IMR-90 (cell line): ENCODE results near the gene SLC19A1. TPM values are rescaled to one million over a fixed set of nuclear protein-coding genes. Genes with fewer than 3 reads are reported as not detected.

ENCODE experiments used
- ATAC-seq: fragments of 200-7000 bp; cut with Tn5 transposase; 2 replicates; pipeline ENCODE4 v1.9.1; 2020; ENCODE audit warnings: low read depth, mild to moderate bottlenecking, moderate library complexity
- BruUV-seq: library from RNA; stranded (reverse); fragments of 400-500 nt; replicated peaks from 2 replicates; lab custom pipeline; 2021; lab: Mats Ljungman, UMichigan
- CTCF ChIA-PET: fragments of 300-600 bp; formaldehyde crosslinking; extraction: SDS; loops from one replicate; lab custom pipeline; 2021; ENCODE audit warnings: antibody characterized with exemption; lab: Yijun Ruan, JAX
- POLR2A ChIA-PET: fragments of 300-600 bp; sonication (Branson Sonifier 250); formaldehyde crosslinking; loops from one replicate; lab custom pipeline; 2022; ENCODE audit warnings: antibody characterized with exemption; ENCODE audit not compliant: unreplicated experiment; lab: Charles Lee
- DNase-seq: peaks from one replicate; pipeline ENCODE4 v3.0.0; 2013
- H2AFZ ChIP-seq: replicated peaks from 2 replicates; pipeline ENCODE3; 2013; ENCODE audit warnings: low read length, mild to moderate bottlenecking; ENCODE audit not compliant: poor library complexity
- H2AK5ac ChIP-seq: 2 replicates; pipeline ENCODE4 v1.6.1; 2013; ENCODE audit warnings: low read depth, low read length, inconsistent platforms
- H2AK9ac ChIP-seq: replicated peaks from 2 replicates; pipeline ENCODE3; 2013; ENCODE audit warnings: mild to moderate bottlenecking, low read depth, low read length, moderate library complexity; ENCODE audit not compliant: poor library complexity
- H2BK120ac ChIP-seq: 2 replicates; pipeline ENCODE4 v1.6.1; 2013; ENCODE audit warnings: low read depth, low read length, inconsistent platforms
- H2BK15ac ChIP-seq: 3 replicates; pipeline ENCODE4 v1.6.1; 2013; ENCODE audit warnings: low read depth, low read length, inconsistent platforms
- H2BK20ac ChIP-seq: 2 replicates; pipeline ENCODE4 v1.6.1; 2013; ENCODE audit warnings: low read depth, mild to moderate bottlenecking, inconsistent platforms, low read length, moderate library complexity
- H2BK5ac ChIP-seq: 2 replicates; pipeline ENCODE4 v1.6.1; 2013; ENCODE audit warnings: mild to moderate bottlenecking, low read depth, low read length, inconsistent platforms; ENCODE audit not compliant: poor library complexity, severe bottlenecking
- H3K14ac ChIP-seq: replicated peaks from 2 replicates; pipeline ENCODE4 v1.6.1; 2013; ENCODE audit warnings: low read depth, low read length, inconsistent platforms
- H3K18ac ChIP-seq: 2 replicates; pipeline ENCODE4 v1.6.1; 2013; ENCODE audit warnings: low read depth, low read length, control low read depth
- H3K23ac ChIP-seq: 2 replicates; pipeline ENCODE4 v1.6.1; 2013; ENCODE audit warnings: low read depth, low read length, inconsistent platforms
- H3K27ac ChIP-seq: 2 replicates; pipeline ENCODE4 v1.5.1; 2013; ENCODE audit warnings: mild to moderate bottlenecking, control low read depth, low read length; ENCODE audit not compliant: insufficient read depth
- H3K27me3 ChIP-seq: 2 replicates; pipeline ENCODE4 v1.6.1; 2013; ENCODE audit warnings: low read length; ENCODE audit not compliant: control insufficient read depth, insufficient read depth
- H3K36me3 ChIP-seq: 2 replicates; pipeline ENCODE4 v1.6.1; 2013; ENCODE audit warnings: low read length, mixed read lengths; ENCODE audit not compliant: control insufficient read depth, insufficient read depth
- H3K4ac ChIP-seq: 2 replicates; pipeline ENCODE4 v1.6.1; 2013; ENCODE audit warnings: low read depth, low read length, inconsistent platforms
- H3K4me1 ChIP-seq: 2 replicates; pipeline ENCODE4 v1.6.1; 2013; ENCODE audit warnings: low read length, mixed read lengths; ENCODE audit not compliant: control insufficient read depth, insufficient read depth
- H3K4me2 ChIP-seq: 2 replicates; pipeline ENCODE4 v1.6.1; 2013; ENCODE audit warnings: low read depth, mild to moderate bottlenecking, control low read depth, low read length, moderate library complexity
- H3K4me3 ChIP-seq: 2 replicates; pipeline ENCODE4 v1.5.1; 2013; ENCODE audit warnings: low read depth, mild to moderate bottlenecking, control low read depth, low read length, moderate library complexity; ENCODE audit not compliant: insufficient read depth
- H3K56ac ChIP-seq: 2 replicates; pipeline ENCODE4 v1.6.1; 2013; ENCODE audit warnings: low read length, inconsistent platforms; ENCODE audit not compliant: insufficient read depth; ENCODE audit errors: extremely low read depth
- H3K79me1 ChIP-seq, 2 experiments: 2 replicates each; pipeline ENCODE4 v1.6.1; 2013; ENCODE audit warnings: low read length in 2 of 2, inconsistent platforms in 1 of 2, low read depth in 1 of 2
- H3K9ac ChIP-seq: 2 replicates; pipeline ENCODE4 v1.6.1; 2013; ENCODE audit warnings: low read depth, low read length, control low read depth
- H3K9me1 ChIP-seq: 2 replicates; pipeline ENCODE4 v1.6.1; 2013; ENCODE audit warnings: low read length, inconsistent platforms; ENCODE audit not compliant: insufficient read depth
- H3K9me3 ChIP-seq: 2 replicates; pipeline ENCODE4 v1.6.1; 2013; ENCODE audit warnings: low read length; ENCODE audit not compliant: control insufficient read depth, insufficient read depth
- H4K20me1 ChIP-seq: 2 replicates; pipeline ENCODE4 v1.6.1; 2013; ENCODE audit warnings: low read length, inconsistent platforms; ENCODE audit not compliant: insufficient read depth
- H4K5ac ChIP-seq: 2 replicates; pipeline ENCODE4 v1.6.1; 2013; ENCODE audit warnings: mild to moderate bottlenecking, low read depth, low read length, control low read depth
- H4K8ac ChIP-seq, 2 experiments: 2 replicates each; pipeline ENCODE4 v1.6.1; 2013; ENCODE audit warnings: low read depth in 2 of 2, low read length in 2 of 2, control low read depth in 1 of 2, inconsistent platforms in 1 of 2
- H4K91ac ChIP-seq: 2 replicates; pipeline ENCODE4 v1.6.1; 2013; ENCODE audit warnings: low read depth, low read length, inconsistent platforms; ENCODE audit not compliant: insufficient read depth
- CEBPB ChIP-seq: IDR thresholded peaks from 2 replicates; pipeline ENCODE4 v1.6.1; 2012; ENCODE audit warnings: low read depth, low read length, improper control_type of control experiment
- CHD1 ChIP-seq: IDR thresholded peaks from 2 replicates; pipeline ENCODE4 v1.6.1; 2012; ENCODE audit warnings: low read depth, low read length, improper control_type of control experiment
- MAFK ChIP-seq: IDR thresholded peaks from 2 replicates; pipeline ENCODE4 v1.6.1; 2012; ENCODE audit warnings: low read depth, low read length, improper control_type of control experiment
- MAZ ChIP-seq: IDR thresholded peaks from 2 replicates; pipeline ENCODE4 v1.6.1; 2012; ENCODE audit warnings: low read depth, mild to moderate bottlenecking, low read length, improper control_type of control experiment, moderate library complexity, borderline replicate concordance
- MXI1 ChIP-seq: IDR thresholded peaks from 2 replicates; pipeline ENCODE4 v1.6.1; 2012; ENCODE audit warnings: low read depth, mild to moderate bottlenecking, low read length, moderate library complexity, borderline replicate concordance
- NFE2L2 ChIP-seq: fragments of 150-350 bp; IDR thresholded peaks from 2 replicates; pipeline ENCODE4 v1.6.1; 2016; ENCODE audit warnings: low read depth, mild to moderate bottlenecking, low read length
- RAD21 ChIP-seq: IDR thresholded peaks from 2 replicates; pipeline ENCODE4 v1.6.1; 2012; ENCODE audit warnings: low read length, improper control_type of control experiment
- RCOR1 ChIP-seq: IDR thresholded peaks from 2 replicates; pipeline ENCODE4 v1.6.1; 2012; ENCODE audit warnings: mild to moderate bottlenecking, low read length, improper control_type of control experiment; ENCODE audit not compliant: insufficient replicate concordance
- RFX5 ChIP-seq: IDR thresholded peaks from 2 replicates; pipeline ENCODE4 v1.8.0; 2012; ENCODE audit warnings: low read depth, mild to moderate bottlenecking, low read length, moderate library complexity
- SMC3 ChIP-seq: fragments of 150-350 bp; IDR thresholded peaks from 2 replicates; pipeline ENCODE4 v1.6.1; 2016; ENCODE audit warnings: low read depth, mild to moderate bottlenecking, antibody characterized with exemption, low read length, moderate library complexity
- WGBS, 2 experiments: methylation state at CpG; one replicate each; pipeline versions ENCODE4 v1.1.5 to v1.1.7; 2013; ENCODE audit warnings: missing lambda C conversion rate in 2 of 2; ENCODE audit not compliant: insufficient read length in 1 of 2; ENCODE audit errors: extremely low coverage in 2 of 2; 5-methylcytosine and 5-hydroxymethylcytosine counted together
- dilution Hi-C: fragments of 300-500 bp; cut with HindIII; formaldehyde crosslinking; loops from one replicate; pipeline ENCODE4 v1.14.3; 2018; ENCODE audit warnings: low sequenced_read_pairs; ENCODE audit not compliant: unreplicated experiment
- in situ Hi-C: fragments of 300-500 bp; cut with MboI; formaldehyde crosslinking; loops from 3 replicates; pipeline ENCODE4 v1.14.3; 2019; ENCODE audit warnings: low sequenced_read_pairs, inconsistent platforms, mixed read lengths
- intact Hi-C: fragments of 100-400 bp; cut with micrococcal nuclease; formaldehyde crosslinking; loops from 2 replicates; pipeline ENCODE4 v1.10.0; 2022
- polyA plus RNA-seq, 3 experiments: library from polyadenylated mRNA; depleted of rRNA; stranded (reverse); fragments of >200 nt; gene quantifications; 2 replicates each; pipeline ENCODE4 v1.2.3, GENCODE V29; 2012; ENCODE audit warnings: low replicate concordance in 1 of 3
- total RNA-seq: library from RNA; depleted of rRNA; stranded (reverse); fragments of >200 nt; gene quantifications from 2 replicates; pipeline ENCODE4 v1.2.3, GENCODE V29; 2012
- TF ChIP-seq, protein P1 (sequence below): conservative IDR thresholded peaks from 2 replicates; pipeline ENCODE4 v1.5.1; 2012; ENCODE audit warnings: mild to moderate bottlenecking, low read depth, low read length, improper control_type of control experiment
- TF ChIP-seq, protein P2 (sequence below): fragments of 150-350 bp; IDR thresholded peaks from 2 replicates; pipeline ENCODE4 v1.6.1; 2017; ENCODE audit warnings: mild to moderate bottlenecking, antibody characterized with exemption, low read length, low read depth

Gene SLC19A1
- total and polyA plus RNA-seq, 2 of the 4 experiments (the other 2 are of a cell fraction) = 2.2 to 16.2 TPM

DNA sequence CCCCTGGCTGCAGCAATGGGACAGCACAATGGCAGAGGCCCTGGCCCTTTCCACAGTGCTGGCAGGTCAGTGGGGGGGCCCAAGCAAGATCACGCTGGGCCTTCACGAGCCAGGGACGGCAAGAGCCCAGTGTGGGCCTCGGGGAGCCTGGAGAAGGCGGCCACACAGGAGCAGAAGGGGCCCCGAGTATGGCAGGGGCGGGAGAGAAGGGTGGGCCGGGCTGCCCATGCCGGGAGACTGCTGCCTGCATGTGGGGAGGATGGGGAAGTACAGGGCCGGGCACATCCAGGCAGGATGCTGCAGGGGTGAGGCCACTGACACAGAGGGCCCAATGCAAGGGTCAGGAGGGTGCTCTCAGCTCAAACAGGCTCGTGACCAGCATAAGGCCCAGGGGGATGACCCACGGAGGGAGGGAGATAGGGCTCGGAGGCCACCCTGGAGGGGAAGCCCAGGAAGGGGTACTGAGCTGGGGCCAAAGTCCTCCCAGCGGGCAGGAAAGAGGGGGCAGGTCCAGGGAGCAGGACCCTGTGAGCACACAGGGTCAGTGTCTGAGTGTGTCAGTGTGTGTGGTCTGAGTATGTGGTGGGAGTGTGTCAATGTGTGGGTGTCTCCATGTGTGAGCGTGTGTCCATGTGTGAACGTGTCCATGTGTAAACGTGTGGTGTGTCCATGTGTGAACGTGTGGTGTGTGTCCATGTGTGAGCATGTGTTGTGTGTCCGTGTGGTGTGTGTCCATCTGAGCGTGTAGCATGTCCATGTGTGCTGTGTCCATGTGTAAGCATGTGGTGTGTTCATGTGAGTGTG, 13.1 kb downstream of the SLC19A1 start (continued):
- no peak for TF ChIP-seq NFE2L2

DNA sequence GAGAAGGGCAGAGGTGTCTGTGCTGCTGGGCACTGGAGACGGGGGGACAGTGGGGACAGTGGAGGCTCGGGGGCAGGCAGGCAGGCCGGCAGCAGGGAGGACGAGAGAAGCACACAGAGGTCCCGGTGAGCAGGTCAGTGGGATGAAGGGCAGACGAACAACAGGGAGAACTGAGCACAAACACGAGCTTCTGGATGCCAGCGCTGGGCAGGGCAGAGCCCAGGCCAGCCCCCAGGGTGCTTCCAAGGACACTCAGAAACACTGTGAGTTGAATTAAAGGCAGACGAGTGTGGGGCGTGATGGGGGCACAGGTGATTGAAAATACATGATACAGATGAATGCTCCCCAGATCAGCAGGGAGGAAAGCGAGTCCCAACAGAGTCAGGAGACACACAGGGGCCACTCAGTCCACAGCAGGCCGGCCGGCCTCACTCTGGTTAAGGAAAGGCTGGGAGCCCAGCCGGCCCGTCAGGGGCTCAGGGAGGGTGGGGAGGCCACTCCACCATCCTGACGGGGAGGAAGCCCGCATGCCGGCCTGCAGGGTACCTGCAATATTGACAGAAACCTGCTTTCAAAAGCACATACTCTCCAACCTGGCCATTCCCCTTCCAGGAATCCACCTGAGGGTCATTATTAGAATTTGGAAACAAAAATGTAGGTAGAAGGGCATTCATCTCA, 14.1 kb downstream of the SLC19A1 start:
- POLR2A ChIA-PET = no interaction called here
- H4K91ac ChIP-seq = no peak overlapping the region
- no peaks in the 10 kb centered on the region for H3K27me3 ChIP-seq
- no peak overlapping the region for H3K14ac ChIP-seq
- no peak overlapping the region for H2BK15ac ChIP-seq
- H2BK5ac ChIP-seq = no peak overlapping the region
- H2AK5ac ChIP-seq = no peak overlapping the region
- H3K23ac ChIP-seq = no peak overlapping the region
- no peaks in the 10 kb centered on the region for H4K20me1 ChIP-seq
- H4K8ac ChIP-seq = no peak overlapping the region
- no peak overlapping the region for H2AFZ ChIP-seq
- H2BK120ac ChIP-seq = no peak overlapping the region
- no peak overlapping the region for H3K4me2 ChIP-seq
- no peak overlapping the region for H3K56ac ChIP-seq
- H2AK9ac ChIP-seq = no peak overlapping the region
- H3K36me3 ChIP-seq = peaks cover 19% of the 10 kb centered on the region
- dilution Hi-C loops (no loop called here), intact Hi-C loops (no loop called here), in situ Hi-C loops (no loop called here)
- no peak overlapping the region for H4K5ac ChIP-seq
- H3K79me1 ChIP-seq = peaks cover 3 to 7% of the 10 kb centered on the region in 2 experiments; a peak in 2 of 4 replicates
- no peaks in the 10 kb centered on the region for H3K4me1 ChIP-seq
- H2BK20ac ChIP-seq = no peak overlapping the region
- no peak overlapping the region for H3K4me3 ChIP-seq
- H3K18ac ChIP-seq = no peak overlapping the region
- CTCF ChIA-PET = no interaction called here
- H3K27ac ChIP-seq = no peak overlapping the region
- no peak for DNase-seq
- H3K9ac ChIP-seq = no peak overlapping the region
- H3K4ac ChIP-seq = no peak overlapping the region
- ATAC-seq = no peak
- WGBS, 2 experiments = 95% methylated on average over 10 of the region's 18 CpGs; no CpG with 5 or more reads in 1 of the 2 experiments
- peaks cover 9% of the 10 kb centered on the region for H3K9me1 ChIP-seq
- BruUV-seq = no TSS peak
- H3K9me3 ChIP-seq = no peaks in the 10 kb centered on the region
- TF ChIP-seq CHD1 (no peak), RFX5 (no peak), RCOR1 (no peak), MAFK (no peak), RAD21 (no peak), CEBPB (no peak), SMC3 (no peak), MXI1 (no peak), MAZ (no peak), NFE2L2 (no peak)
- TF ChIP-seq, protein P1, sequence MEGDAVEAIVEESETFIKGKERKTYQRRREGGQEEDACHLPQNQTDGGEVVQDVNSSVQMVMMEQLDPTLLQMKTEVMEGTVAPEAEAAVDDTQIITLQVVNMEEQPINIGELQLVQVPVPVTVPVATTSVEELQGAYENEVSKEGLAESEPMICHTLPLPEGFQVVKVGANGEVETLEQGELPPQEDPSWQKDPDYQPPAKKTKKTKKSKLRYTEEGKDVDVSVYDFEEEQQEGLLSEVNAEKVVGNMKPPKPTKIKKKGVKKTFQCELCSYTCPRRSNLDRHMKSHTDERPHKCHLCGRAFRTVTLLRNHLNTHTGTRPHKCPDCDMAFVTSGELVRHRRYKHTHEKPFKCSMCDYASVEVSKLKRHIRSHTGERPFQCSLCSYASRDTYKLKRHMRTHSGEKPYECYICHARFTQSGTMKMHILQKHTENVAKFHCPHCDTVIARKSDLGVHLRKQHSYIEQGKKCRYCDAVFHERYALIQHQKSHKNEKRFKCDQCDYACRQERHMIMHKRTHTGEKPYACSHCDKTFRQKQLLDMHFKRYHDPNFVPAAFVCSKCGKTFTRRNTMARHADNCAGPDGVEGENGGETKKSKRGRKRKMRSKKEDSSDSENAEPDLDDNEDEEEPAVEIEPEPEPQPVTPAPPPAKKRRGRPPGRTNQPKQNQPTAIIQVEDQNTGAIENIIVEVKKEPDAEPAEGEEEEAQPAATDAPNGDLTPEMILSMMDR = no peak
- TF ChIP-seq, protein P2, sequence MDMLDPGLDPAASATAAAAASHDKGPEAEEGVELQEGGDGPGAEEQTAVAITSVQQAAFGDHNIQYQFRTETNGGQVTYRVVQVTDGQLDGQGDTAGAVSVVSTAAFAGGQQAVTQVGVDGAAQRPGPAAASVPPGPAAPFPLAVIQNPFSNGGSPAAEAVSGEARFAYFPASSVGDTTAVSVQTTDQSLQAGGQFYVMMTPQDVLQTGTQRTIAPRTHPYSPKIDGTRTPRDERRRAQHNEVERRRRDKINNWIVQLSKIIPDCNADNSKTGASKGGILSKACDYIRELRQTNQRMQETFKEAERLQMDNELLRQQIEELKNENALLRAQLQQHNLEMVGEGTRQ = no peak
